Measurements from ENCODE around the gene CSAG3.
"Not testable (repeated sequence)": the region's sequence is repeated elsewhere in the genome, so short reads cannot be mapped to it uniquely, and the experiment has no call there.

CSAG3 gene

GRCh38 chrX:152758918-152759317 is at the start of gene CSAG3:
CSAG3 (plus strand) TSS chrX:152759218.
- DNase-seq, result not testable (repeated sequence)

GRCh38 chrX:152713195-152713594 is 45.8 kb upstream of the CSAG3 start:
- DNase-seq, result not testable (repeated sequence)

- DNase-seq, result not testable (repeated sequence)
These were observed 44.9 kb upstream of the CSAG3 start, which contains the start of gene MAGEA2B for GRCh38 chrX:152713815-152714787. MAGEA2B (plus strand) TSS chrX:152714628; CDS start chrX:152717107, 2,479 bp downstream.

- no peak for DNase-seq
These were observed 33.6 kb upstream of the CSAG3 start for GRCh38 chrX:152725409-152725808.

- DNase-seq, result no peak
These were observed 25.6 kb upstream of the CSAG3 start, which contains the start of the genes CSAG1 and MAGEA12 for GRCh38 chrX:152733261-152733975. CSAG1 (minus strand) TSS chrX:152733721; CDS start chrX:152732460, 1,261 bp downstream. MAGEA12 (plus strand) TSS chrX:152733757; CDS start chrX:152736162, 2,405 bp downstream.

GRCh38 chrX:152734143-152734858 is 24.7 kb upstream of the CSAG3 start:
- not testable (repeated sequence) for DNase-seq

- no peak for DNase-seq
These were observed 23.9 kb upstream of the CSAG3 start for GRCh38 chrX:152735101-152735500.

GRCh38 chrX:152735860-152736511 is 23.0 kb upstream of the CSAG3 start:
- DNase-seq, result no peak

- DNase-seq, result not testable (repeated sequence)
These were observed 22.5 kb upstream of the CSAG3 start for GRCh38 chrX:152736528-152736927.

- DNase-seq, result no peak
These were observed 20.5 kb upstream of the CSAG3 start for GRCh38 chrX:152738560-152738959.

- DNase-seq, result not testable (repeated sequence)
These were observed 5.0 kb upstream of the CSAG3 start, which contains the start of gene MAGEA2 for GRCh38 chrX:152753686-152754650. MAGEA2 (minus strand) TSS chrX:152753842; CDS start chrX:152751363, 2,479 bp downstream.

GRCh38 chrX:152754871-152755270 is 4.1 kb upstream of the CSAG3 start:
- not testable (repeated sequence) for DNase-seq

- not testable (repeated sequence) for DNase-seq
These were observed 526 bp downstream of the CSAG3 start for GRCh38 chrX:152759544-152759943.

GRCh38 chrX:152761582-152761981 is 2.6 kb downstream of the CSAG3 start:
- DNase-seq, result not testable (repeated sequence)

- DNase-seq, result not testable (repeated sequence)
These were observed 7.5 kb downstream of the CSAG3 start for GRCh38 chrX:152766562-152766961.

- not testable (repeated sequence) for DNase-seq
These were observed 10.7 kb downstream of the CSAG3 start, which contains the start of gene MAGEA6 for GRCh38 chrX:152769549-152770289. MAGEA6 (minus strand) TSS chrX:152769689; CDS start chrX:152767650, 2,039 bp downstream.

GRCh38 chrX:152787062-152787461 is 28.0 kb downstream of the CSAG3 start:
- not testable (repeated sequence) for DNase-seq

- DNase-seq, result no peak
These were observed 39.9 kb downstream of the CSAG3 start for GRCh38 chrX:152798945-152799344.

- DNase-seq, result no peak
These were observed 47.0 kb downstream of the CSAG3 start for GRCh38 chrX:152806035-152806434.

All from 8988T (cell line).